ENCODE results near the gene ALS2CL. TPM values are rescaled to one million over a fixed set of nuclear protein-coding genes. Genes with fewer than 3 reads are reported as not detected.

Gene ALS2CL
- total RNA-seq, 1 experiment from 2014 or later, result 67.5 TPM

DNA sequence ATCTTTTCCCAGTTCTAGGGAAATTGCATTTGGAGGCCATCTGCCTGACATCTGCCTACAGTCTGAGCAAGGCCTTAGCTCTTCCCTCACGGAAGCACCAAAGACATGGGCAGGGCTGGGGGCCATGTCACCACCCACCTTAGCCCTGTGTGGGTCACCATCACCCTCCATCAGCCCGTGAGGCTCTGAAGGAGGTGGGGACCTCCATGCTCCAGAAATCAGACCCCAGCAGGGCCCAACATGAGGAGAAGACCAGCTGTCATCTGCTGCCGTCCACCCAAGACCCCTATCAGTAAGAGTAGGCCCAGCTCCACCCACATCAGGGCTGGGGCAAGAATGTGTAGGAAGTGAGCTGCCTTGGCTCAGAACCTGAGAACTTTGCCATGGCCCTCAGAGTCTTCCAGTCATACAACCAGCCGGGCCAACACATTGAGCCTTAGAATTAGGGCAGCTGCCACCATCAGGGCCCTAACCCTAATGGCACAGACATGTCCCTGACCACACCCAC is 9.6 kb upstream of the ALS2CL start:
- intact Hi-C loops (cut with micrococcal nuclease; ENCODE audit: unreplicated experiment), result no loop called here
- Histone ChIP-seq H3K27me3 (ENCODE audit: insufficient read depth, low read depth) (no peaks in the 10 kb centered on the region), H3K9me3 (ENCODE audit: insufficient read depth, low read depth) (no peaks in the 10 kb centered on the region), H3K9me2 (ENCODE audit: insufficient read depth) (no peaks in the 10 kb centered on the region), H4K20me1 (ENCODE audit: insufficient read depth) (no peaks in the 10 kb centered on the region), H3K27ac (no peak overlapping the region), H3K79me2 (ENCODE audit: low read depth) (no peaks in the 10 kb centered on the region), H3K4me2 (no peak overlapping the region), H3K4me1 (replicated peaks; ENCODE audit: insufficient read depth) (peaks cover 26% of the 10 kb centered on the region), H3F3A (ENCODE audit: insufficient read depth, low read depth) (no peaks in the 10 kb centered on the region; the same call in 1 of the 2 replicates), H2AFZ (no peak overlapping the region), H3K4me3 (no peak overlapping the region), H3K36me3 (ENCODE audit: low read depth) (no peaks in the 10 kb centered on the region)
- no TSS peak for BruUV-seq (replicated peaks)
- CTCF ChIA-PET, result no interaction called here
- POLR2A ChIA-PET (ENCODE audit: unreplicated experiment), result interaction anchor here (0.7 kb wide), 1 partner anchor 27 kb away, joined by 7 read pairs; no protein-coding TSS in a partner anchor
- DNase-seq, result no peak
- TF ChIP-seq, protein P1, sequence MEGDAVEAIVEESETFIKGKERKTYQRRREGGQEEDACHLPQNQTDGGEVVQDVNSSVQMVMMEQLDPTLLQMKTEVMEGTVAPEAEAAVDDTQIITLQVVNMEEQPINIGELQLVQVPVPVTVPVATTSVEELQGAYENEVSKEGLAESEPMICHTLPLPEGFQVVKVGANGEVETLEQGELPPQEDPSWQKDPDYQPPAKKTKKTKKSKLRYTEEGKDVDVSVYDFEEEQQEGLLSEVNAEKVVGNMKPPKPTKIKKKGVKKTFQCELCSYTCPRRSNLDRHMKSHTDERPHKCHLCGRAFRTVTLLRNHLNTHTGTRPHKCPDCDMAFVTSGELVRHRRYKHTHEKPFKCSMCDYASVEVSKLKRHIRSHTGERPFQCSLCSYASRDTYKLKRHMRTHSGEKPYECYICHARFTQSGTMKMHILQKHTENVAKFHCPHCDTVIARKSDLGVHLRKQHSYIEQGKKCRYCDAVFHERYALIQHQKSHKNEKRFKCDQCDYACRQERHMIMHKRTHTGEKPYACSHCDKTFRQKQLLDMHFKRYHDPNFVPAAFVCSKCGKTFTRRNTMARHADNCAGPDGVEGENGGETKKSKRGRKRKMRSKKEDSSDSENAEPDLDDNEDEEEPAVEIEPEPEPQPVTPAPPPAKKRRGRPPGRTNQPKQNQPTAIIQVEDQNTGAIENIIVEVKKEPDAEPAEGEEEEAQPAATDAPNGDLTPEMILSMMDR (conservative IDR thresholded peaks at IDR 0.05), result no peak
- no peak for TF ChIP-seq EZH2 (IDR thresholded peaks at IDR 0.05; ENCODE audit: low read depth)

DNA sequence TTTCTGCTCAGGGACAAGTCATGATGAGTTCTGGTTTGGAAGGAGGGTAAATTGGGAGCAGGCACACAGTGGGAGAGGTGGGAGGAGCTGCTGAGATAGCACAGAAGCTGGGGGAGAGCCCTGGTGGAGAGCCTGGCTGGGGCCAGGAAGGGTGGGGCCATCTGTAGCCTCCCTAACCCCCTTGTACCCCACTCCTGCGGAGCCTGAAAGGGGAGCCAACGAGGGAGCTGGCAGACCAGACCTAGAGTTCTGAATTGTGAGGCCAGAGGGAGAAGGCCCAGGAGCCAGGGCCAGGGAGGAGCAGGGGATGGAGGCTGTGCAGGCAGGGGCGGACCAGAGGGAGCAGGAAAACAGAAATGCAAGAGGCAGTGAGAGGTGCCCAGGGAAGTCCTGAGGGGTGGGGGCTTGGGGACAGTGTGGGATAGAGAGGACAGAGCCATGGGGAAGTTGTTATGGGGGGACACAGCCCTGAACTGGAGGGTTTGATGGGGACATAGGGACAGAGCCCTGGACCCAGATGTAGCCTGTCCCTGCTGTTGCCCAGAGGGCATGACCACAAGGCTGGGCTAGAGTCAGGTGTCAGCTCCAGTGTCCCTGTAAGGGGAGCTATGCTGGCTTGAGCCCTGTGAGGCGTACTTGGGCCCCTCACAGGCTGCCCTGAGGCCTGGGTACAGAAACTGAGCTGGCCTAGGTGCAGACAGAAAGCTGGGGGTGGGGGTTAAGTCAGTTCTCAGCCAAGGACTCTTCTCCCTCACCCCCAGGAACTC is 8.9 kb upstream of the ALS2CL start:
- H3K27ac ChIP-seq, result no peak overlapping the region
- TF ChIP-seq, protein P1 (conservative IDR thresholded peaks at IDR 0.05), result no peak
- TF ChIP-seq EZH2 (IDR thresholded peaks at IDR 0.05; ENCODE audit: low read depth), result no peak
- no TSS peak for BruUV-seq (replicated peaks)
- no peak overlapping the region for H3K4me2 ChIP-seq
- H3F3A ChIP-seq (ENCODE audit: insufficient read depth, low read depth), result no peaks in the 10 kb centered on the region; the same call in 1 of the 2 replicates
- H3K9me2 ChIP-seq (ENCODE audit: insufficient read depth), result no peaks in the 10 kb centered on the region
- intact Hi-C loops (cut with micrococcal nuclease; ENCODE audit: unreplicated experiment), result no loop called here
- no peaks in the 10 kb centered on the region for H3K9me3 ChIP-seq (ENCODE audit: insufficient read depth, low read depth)
- H3K4me1 ChIP-seq (replicated peaks; ENCODE audit: insufficient read depth), result peaks cover 26% of the 10 kb centered on the region
- H3K79me2 ChIP-seq (ENCODE audit: low read depth), result no peaks in the 10 kb centered on the region
- ChIA-PET POLR2A (ENCODE audit: unreplicated experiment) (interaction anchor here (0.7 kb wide), 1 partner anchor 27 kb away, joined by 7 read pairs; no protein-coding TSS in a partner anchor), CTCF (no interaction called here)
- no peak overlapping the region for H3K4me3 ChIP-seq
- no peaks in the 10 kb centered on the region for H3K36me3 ChIP-seq (ENCODE audit: low read depth)
- no peaks in the 10 kb centered on the region for H3K27me3 ChIP-seq (ENCODE audit: insufficient read depth, low read depth)
- DNase-seq, result no peak
- H4K20me1 ChIP-seq (ENCODE audit: insufficient read depth), result no peaks in the 10 kb centered on the region
- no peak overlapping the region for H2AFZ ChIP-seq

DNA sequence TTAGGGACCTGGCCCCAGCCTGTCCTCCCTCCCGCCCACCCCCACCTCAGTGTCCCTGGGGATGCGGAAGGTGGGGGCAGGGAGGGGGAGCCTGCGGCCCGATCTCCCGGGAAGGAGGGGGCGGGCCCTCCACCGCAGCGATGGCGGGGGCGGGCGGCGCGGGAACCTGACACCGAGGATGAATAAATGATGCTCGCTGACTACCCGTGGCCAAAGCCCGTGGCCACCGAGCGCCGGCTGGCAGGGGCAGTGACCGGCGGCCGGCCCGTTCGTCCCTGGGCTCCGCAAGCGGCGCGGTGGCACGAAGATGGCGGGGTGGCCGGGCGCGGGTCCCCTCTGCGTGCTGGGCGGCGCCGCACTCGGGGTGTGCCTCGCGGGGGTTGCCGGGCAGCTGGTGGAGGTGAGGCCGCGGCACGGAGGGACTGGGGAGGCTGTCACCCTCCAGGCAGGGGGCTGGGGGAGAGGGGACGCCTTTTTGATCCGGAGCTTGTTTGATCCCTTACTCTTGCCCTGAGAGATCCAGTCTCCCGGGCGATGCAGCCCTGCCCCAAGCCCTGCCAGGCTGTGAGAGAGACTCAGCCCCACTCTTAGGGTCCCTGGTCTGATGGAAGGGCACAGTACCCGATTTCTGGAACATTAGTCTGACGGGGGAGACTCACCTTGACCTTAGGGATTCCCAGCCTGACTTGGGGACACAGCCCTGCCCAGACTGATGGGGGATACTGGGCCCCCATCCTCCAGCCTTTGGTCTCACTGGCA is 7.9 kb upstream of the ALS2CL start, which contains the start of gene TMIE:
TSS of gene TMIE (plus strand) at position 212 of the 759 bp plus-strand sequence. CDS start at position 308, 96 bp downstream.
- H3K4me2 ChIP-seq, result no peak within 1 kb of the TSS
- no peaks in the 10 kb centered on the region for H3K79me2 ChIP-seq (ENCODE audit: low read depth)
- no peaks in the 10 kb centered on the region for H3K9me2 ChIP-seq (ENCODE audit: insufficient read depth)
- H3K4me3 ChIP-seq, result no peak within 1 kb of the TSS
- TF ChIP-seq EZH2 (IDR thresholded peaks at IDR 0.05; ENCODE audit: low read depth), result no peak
- TF ChIP-seq, protein P1 (conservative IDR thresholded peaks at IDR 0.05), result no peak
- H4K20me1 ChIP-seq (ENCODE audit: insufficient read depth), result no peaks in the 10 kb centered on the region
- intact Hi-C loops (cut with micrococcal nuclease; ENCODE audit: unreplicated experiment), result no loop called here
- no peaks in the 10 kb centered on the region; the same call in 1 of the 2 replicates for H3F3A ChIP-seq (ENCODE audit: insufficient read depth, low read depth)
- H3K4me1 ChIP-seq (replicated peaks; ENCODE audit: insufficient read depth), result peaks cover 20% of the 10 kb centered on the region
- no peaks in the 10 kb centered on the region for H3K9me3 ChIP-seq (ENCODE audit: insufficient read depth, low read depth)
- H2AFZ ChIP-seq, result no peak within 1 kb of the TSS
- H3K36me3 ChIP-seq (ENCODE audit: low read depth), result no peaks in the 10 kb centered on the region
- no peak for DNase-seq
- H3K27me3 ChIP-seq (ENCODE audit: insufficient read depth, low read depth), result no peaks in the 10 kb centered on the region
- ChIA-PET CTCF (no interaction called here), POLR2A (ENCODE audit: unreplicated experiment) (no interaction called here)
- no TSS peak for BruUV-seq (replicated peaks)
- H3K27ac ChIP-seq, result no peak within 1 kb of the TSS

Measured in PC-9 (cell line).